ENCODE data around the gene SMC6.

SMC6 gene

GRCh38 chr2:17615728-17616351, 137.8 kb downstream of the SMC6 start:
- H3K36me3 ChIP-seq (ENCODE audit: control insufficient read depth, insufficient read depth, low read length): no peaks in the 10 kb centered on the region
- no peak overlapping the region for H3K4me3 ChIP-seq (ENCODE audit: extremely low read depth, insufficient read depth, low read length, poor library complexity, severe bottlenecking)
- no peaks in the 10 kb centered on the region for H3K9me3 ChIP-seq (ENCODE audit: control insufficient read depth, low read length)
- no peak overlapping the region for H3K27ac ChIP-seq (ENCODE audit: low read depth, low read length, severe bottlenecking)
- H3K4me1 ChIP-seq (ENCODE audit: control insufficient read depth, insufficient read depth, low read length, poor library complexity, severe bottlenecking): no peaks in the 10 kb centered on the region
- WGBS, 2 experiments (ENCODE audit: insufficient coverage in 2 of 2): 83 to 100% methylated on average over 1 of the region's 1 CpG

- no CpG with 5 or more reads among the region's 1 CpG for WGBS, 2 experiments (ENCODE audit: insufficient coverage in 2 of 2)
- H3K36me3 ChIP-seq (ENCODE audit: control insufficient read depth, insufficient read depth, low read length): no peaks in the 10 kb centered on the region
- no peaks in the 10 kb centered on the region for H3K9me3 ChIP-seq (ENCODE audit: control insufficient read depth, low read length)
- H3K4me1 ChIP-seq (ENCODE audit: control insufficient read depth, insufficient read depth, low read length, poor library complexity, severe bottlenecking): no peaks in the 10 kb centered on the region
- no peak overlapping the region for H3K4me3 ChIP-seq (ENCODE audit: extremely low read depth, insufficient read depth, low read length, poor library complexity, severe bottlenecking)
- H3K27ac ChIP-seq (ENCODE audit: low read depth, low read length, severe bottlenecking): no peak overlapping the region
Observed at GRCh38 chr2:17615147-17615546, 138.5 kb downstream of the SMC6 start.

GRCh38 chr2:17614174-17614930, 139.3 kb downstream of the SMC6 start:
- Histone ChIP-seq H3K4me3 (ENCODE audit: extremely low read depth, insufficient read depth, low read length, poor library complexity, severe bottlenecking) (no peak overlapping the region), H3K36me3 (ENCODE audit: control insufficient read depth, insufficient read depth, low read length) (no peaks in the 10 kb centered on the region), H3K9me3 (ENCODE audit: control insufficient read depth, low read length) (no peaks in the 10 kb centered on the region), H3K27ac (ENCODE audit: low read depth, low read length, severe bottlenecking) (no peak overlapping the region), H3K4me1 (ENCODE audit: control insufficient read depth, insufficient read depth, low read length, poor library complexity, severe bottlenecking) (no peaks in the 10 kb centered on the region)
- WGBS, 2 experiments (ENCODE audit: insufficient coverage in 2 of 2): 83 to 91% methylated on average over 4 of the region's 4 CpGs
